Stimulated activated naive CD8-positive, alpha-beta T cell treated with anti-CD3 and anti-CD28 coated beads, Interleukin-15, amount 100 ng/mL, for 72 hours (primary cell): ENCODE results near the gene PPP3R1.
A peak's percentile ranks its signal among the peaks of the same experiment; 100 is the strongest.

ENCODE experiments used
- ATAC-seq: fragments of 150-1000 bp; cut with Tn5 transposase; 2 replicates; pipeline ENCODE4 v1.10.0; 2021; ENCODE audit warnings: mild to moderate bottlenecking, moderate library complexity
- DNase-seq, 2 donors: peaks; one replicate each; pipeline ENCODE4 v3.0.0; 2021 to 2022
- H3K27ac Mint-ChIP-seq, 2 donors: one replicate each; pipeline ENCODE4 v1.8.0; 2022; ENCODE audit warnings: mild to moderate bottlenecking in 2 of 2, mixed read lengths in 2 of 2, moderate library complexity in 2 of 2
- H3K27me3 Mint-ChIP-seq: one replicate; pipeline ENCODE4 v1.8.0; 2022; ENCODE audit warnings: mixed read lengths
- H3K4me1 Mint-ChIP-seq: one replicate; pipeline ENCODE4 v1.8.0; 2022; ENCODE audit warnings: mild to moderate bottlenecking, mixed read lengths
- H3K4me3 Mint-ChIP-seq, 2 donors: one replicate each; pipeline ENCODE4 v1.8.0; 2022; ENCODE audit warnings: mild to moderate bottlenecking in 2 of 2, mixed read lengths in 2 of 2, moderate library complexity in 1 of 2
- H3K9me3 Mint-ChIP-seq, 2 donors: one replicate each; pipeline ENCODE4 v1.8.0; 2022; ENCODE audit warnings: mixed read lengths in 2 of 2

The PPP3R1 gene, protein sequence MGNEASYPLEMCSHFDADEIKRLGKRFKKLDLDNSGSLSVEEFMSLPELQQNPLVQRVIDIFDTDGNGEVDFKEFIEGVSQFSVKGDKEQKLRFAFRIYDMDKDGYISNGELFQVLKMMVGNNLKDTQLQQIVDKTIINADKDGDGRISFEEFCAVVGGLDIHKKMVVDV

DNA sequence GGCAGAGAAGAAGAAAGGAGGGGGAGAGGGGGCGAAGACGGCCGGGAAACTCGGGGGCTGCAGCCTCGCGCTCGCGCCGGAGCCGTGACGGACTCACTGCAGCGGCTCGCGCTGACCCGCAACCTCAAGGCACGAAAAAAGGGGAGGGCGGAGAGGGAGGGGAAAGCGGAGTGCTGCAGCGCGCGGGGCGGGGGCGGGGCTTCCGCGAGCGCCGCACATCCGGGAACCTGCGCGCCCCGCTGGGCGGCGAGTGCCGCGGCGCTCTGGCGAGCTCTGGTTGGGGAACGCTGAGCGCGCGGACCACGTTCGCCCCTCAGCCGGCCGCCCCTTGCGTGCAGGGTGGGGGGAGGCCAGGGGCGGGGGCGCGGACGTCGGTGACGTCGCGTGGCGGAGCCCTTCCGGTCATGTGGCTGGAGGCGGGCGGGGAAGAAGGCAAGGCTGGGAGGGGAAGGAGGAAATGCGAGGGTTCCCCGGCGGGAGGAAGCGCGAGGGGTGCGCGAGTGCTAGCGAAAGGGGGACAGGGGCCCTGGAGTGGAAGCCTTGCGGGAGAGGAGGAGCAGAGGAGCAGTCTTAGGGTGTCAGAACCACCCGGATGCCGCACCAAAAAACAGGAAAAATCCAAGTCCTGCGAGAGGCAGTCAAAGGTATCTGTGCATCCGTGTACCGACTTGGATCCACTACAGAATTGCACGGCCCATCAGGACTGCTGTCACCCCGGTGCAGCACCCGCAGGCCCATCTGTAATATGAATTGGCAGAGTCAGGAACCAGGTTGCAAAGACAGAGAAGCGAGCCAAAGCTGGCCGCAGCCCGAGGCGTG lies at the start of gene PPP3R1:
Gene PPP3R1, minus strand, starts transcription at position 133 of the 819 bp plus-strand sequence. CDS start 405 bp downstream, outside the sequence.
- Mint-ChIP-seq H3K27me3 (no peaks in the 10 kb centered on the region), H3K9me3 (no peaks in the 10 kb centered on the region), H3K4me1 (peaks cover 21% of the 10 kb centered on the region), H3K4me3 (peak within 1 kb of the TSS; percentile 96 to 97), H3K27ac (peak within 1 kb of the TSS; percentile 97 to 99)
- peak; percentile 92 for ATAC-seq
- DNase-seq = peak; percentile 94 to 96

GRCh38 chr2:68295516-68295915 lies 43.2 kb upstream of the PPP3R1 start:
- H3K4me3 Mint-ChIP-seq = no peak overlapping the region
- no peak overlapping the region for H3K27ac Mint-ChIP-seq
- H3K9me3 Mint-ChIP-seq = no peaks in the 10 kb centered on the region
- ATAC-seq (no peak), DNase-seq (no peak)
- no peaks in the 10 kb centered on the region for H3K4me1 Mint-ChIP-seq
- peaks cover 4% of the 10 kb centered on the region for H3K27me3 Mint-ChIP-seq

DNA sequence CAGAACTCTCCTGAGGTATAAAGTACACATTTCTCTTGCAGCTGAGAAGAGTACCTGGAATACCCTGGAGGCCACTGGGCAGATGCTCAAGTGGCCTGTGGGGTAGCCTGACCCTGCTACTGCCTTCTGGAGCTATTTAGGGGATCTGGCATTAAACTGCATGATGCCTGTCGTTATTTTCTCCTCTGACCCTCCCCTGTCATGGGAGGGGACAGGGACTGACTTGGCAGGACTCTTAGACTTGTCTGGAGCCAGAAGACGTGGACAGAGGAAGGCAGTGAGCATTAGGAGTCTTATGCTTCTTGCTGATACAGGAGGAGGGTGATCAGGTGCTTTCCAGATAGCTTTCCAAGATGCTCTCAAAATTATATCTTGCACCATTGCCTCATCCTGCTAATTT lies 42.6 kb upstream of the PPP3R1 start:
- Mint-ChIP-seq H3K9me3 (no peaks in the 10 kb centered on the region), H3K27me3 (peaks cover 8% of the 10 kb centered on the region), H3K4me3 (no peak overlapping the region), H3K4me1 (no peaks in the 10 kb centered on the region), H3K27ac (no peak overlapping the region)
- DNase-seq (no peak), ATAC-seq (no peak)

- H3K4me3 Mint-ChIP-seq = no peak overlapping the region
- no peak overlapping the region for H3K27ac Mint-ChIP-seq
- no peaks in the 10 kb centered on the region for H3K9me3 Mint-ChIP-seq
- no peaks in the 10 kb centered on the region for H3K4me1 Mint-ChIP-seq
- no peak for DNase-seq
- H3K27me3 Mint-ChIP-seq = peaks cover 8% of the 10 kb centered on the region
- no peak for ATAC-seq
These were observed 41.9 kb upstream of the PPP3R1 start for GRCh38 chr2:68294187-68294586.

DNA sequence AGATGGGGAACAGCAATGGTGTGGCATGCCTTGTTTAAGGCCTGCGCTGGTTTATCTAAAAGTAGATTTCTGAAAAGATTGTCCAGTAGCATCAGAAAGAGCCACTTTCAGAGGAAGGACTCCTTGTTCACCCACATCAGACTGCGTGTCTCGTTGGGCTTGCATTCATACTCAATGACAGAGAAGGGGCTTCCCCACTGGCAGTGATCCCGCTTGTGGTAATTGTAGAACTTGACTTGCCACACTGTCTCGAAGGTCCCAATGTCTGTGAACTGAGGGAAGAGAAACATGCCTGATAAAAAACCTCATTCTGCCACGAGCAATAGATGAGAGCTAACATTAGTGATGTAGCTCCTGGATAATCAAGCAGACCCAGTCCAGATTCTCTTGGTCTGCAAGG lies 41.4 kb upstream of the PPP3R1 start:
- Mint-ChIP-seq H3K9me3 (no peaks in the 10 kb centered on the region), H3K4me3 (no peak overlapping the region), H3K4me1 (no peaks in the 10 kb centered on the region), H3K27me3 (peaks cover 10% of the 10 kb centered on the region), H3K27ac (no peak overlapping the region)
- no peak for DNase-seq
- ATAC-seq = no peak

GRCh38 chr2:68293024-68293423 lies 40.7 kb upstream of the PPP3R1 start:
- H3K4me3 Mint-ChIP-seq = no peak overlapping the region
- DNase-seq (no peak), ATAC-seq (no peak)
- H3K27ac Mint-ChIP-seq = no peak overlapping the region
- peaks cover 17% of the 10 kb centered on the region for H3K27me3 Mint-ChIP-seq
- no peaks in the 10 kb centered on the region for H3K4me1 Mint-ChIP-seq
- no peaks in the 10 kb centered on the region for H3K9me3 Mint-ChIP-seq

- Mint-ChIP-seq H3K27me3 (peaks cover 26% of the 10 kb centered on the region), H3K27ac (no peak overlapping the region), H3K9me3 (no peaks in the 10 kb centered on the region), H3K4me1 (no peaks in the 10 kb centered on the region), H3K4me3 (no peak overlapping the region)
- no peak for ATAC-seq
- DNase-seq = peak in 1 of 2 donors; percentile 13
These were observed 39.9 kb upstream of the PPP3R1 start for GRCh38 chr2:68292108-68292710.

- no peak for DNase-seq
- Mint-ChIP-seq H3K4me3 (no peak overlapping the region), H3K27ac (no peak overlapping the region), H3K4me1 (no peaks in the 10 kb centered on the region), H3K27me3 (peaks cover 31% of the 10 kb centered on the region), H3K9me3 (no peaks in the 10 kb centered on the region)
- ATAC-seq = no peak
These were observed 39.0 kb upstream of the PPP3R1 start for GRCh38 chr2:68291314-68291713.

- DNase-seq (no peak), ATAC-seq (no peak)
- no peaks in the 10 kb centered on the region for H3K4me1 Mint-ChIP-seq
- no peak overlapping the region for H3K27ac Mint-ChIP-seq
- H3K27me3 Mint-ChIP-seq = peaks cover 34% of the 10 kb centered on the region
- H3K9me3 Mint-ChIP-seq = no peaks in the 10 kb centered on the region
- no peak overlapping the region for H3K4me3 Mint-ChIP-seq
These were observed 38.6 kb upstream of the PPP3R1 start for GRCh38 chr2:68290901-68291300.

GRCh38 chr2:68287580-68288441 lies 35.5 kb upstream of the PPP3R1 start:
- H3K4me3 Mint-ChIP-seq = no peak overlapping the region
- H3K9me3 Mint-ChIP-seq = no peaks in the 10 kb centered on the region
- H3K4me1 Mint-ChIP-seq = no peaks in the 10 kb centered on the region
- ATAC-seq (no peak), DNase-seq (no peak)
- H3K27me3 Mint-ChIP-seq = peaks cover 53% of the 10 kb centered on the region
- no peak overlapping the region for H3K27ac Mint-ChIP-seq

- H3K27ac Mint-ChIP-seq = no peak overlapping the region
- no peak for ATAC-seq
- H3K9me3 Mint-ChIP-seq = no peaks in the 10 kb centered on the region
- no peaks in the 10 kb centered on the region for H3K4me1 Mint-ChIP-seq
- no peak overlapping the region for H3K4me3 Mint-ChIP-seq
- DNase-seq = no peak
- peaks cover 45% of the 10 kb centered on the region for H3K27me3 Mint-ChIP-seq
These were observed 32.6 kb upstream of the PPP3R1 start for GRCh38 chr2:68284896-68285295.

DNA sequence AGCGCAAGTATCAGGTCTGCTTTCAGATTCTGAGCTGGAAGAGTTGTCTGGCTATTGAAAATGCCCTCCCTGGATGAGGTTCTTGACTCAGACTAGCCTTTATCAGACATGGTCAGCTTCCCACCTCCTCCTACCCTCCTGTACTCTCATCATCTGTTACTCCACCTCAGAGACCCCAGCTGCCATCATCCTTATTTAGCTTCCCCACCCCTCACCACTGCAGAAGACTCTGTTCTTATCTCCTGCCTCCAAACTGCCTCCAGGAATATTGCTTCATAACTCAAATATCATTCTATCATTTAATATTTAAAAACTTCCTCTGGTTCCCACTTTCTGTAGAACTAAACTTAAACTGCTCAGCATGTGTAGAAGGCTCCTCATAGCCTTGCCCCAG lies 31.1 kb upstream of the PPP3R1 start:
- Mint-ChIP-seq H3K27ac (no peak overlapping the region), H3K4me3 (no peak overlapping the region), H3K27me3 (peaks cover 39% of the 10 kb centered on the region), H3K4me1 (no peaks in the 10 kb centered on the region), H3K9me3 (no peaks in the 10 kb centered on the region)
- ATAC-seq = no peak
- no peak for DNase-seq

GRCh38 chr2:68282811-68283418 lies 30.6 kb upstream of the PPP3R1 start:
- Mint-ChIP-seq H3K9me3 (no peaks in the 10 kb centered on the region), H3K4me3 (no peak overlapping the region), H3K4me1 (no peaks in the 10 kb centered on the region), H3K27ac (no peak overlapping the region), H3K27me3 (peaks cover 34% of the 10 kb centered on the region)
- peak; percentile 61 for ATAC-seq
- DNase-seq = peak; percentile 5 to 12

DNA sequence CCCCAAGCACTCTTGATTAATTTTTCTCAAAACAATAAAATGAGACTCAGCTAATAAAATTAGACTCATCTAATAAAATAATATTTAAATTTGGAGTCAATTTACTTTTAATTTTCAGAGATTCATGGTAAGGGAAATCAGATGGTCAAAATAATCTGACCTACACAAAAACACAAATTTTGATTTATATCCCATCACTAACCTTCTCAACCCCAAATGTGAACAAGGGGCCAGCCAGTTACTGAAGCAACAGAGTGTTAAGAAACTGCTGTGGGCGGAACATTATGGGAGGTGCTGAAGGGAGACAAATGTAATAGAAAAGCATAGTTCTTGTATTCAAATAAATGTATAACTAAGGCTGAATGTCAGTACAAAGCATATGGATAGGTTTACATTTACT lies 28.5 kb upstream of the PPP3R1 start:
- Mint-ChIP-seq H3K27ac (no peak overlapping the region), H3K9me3 (no peaks in the 10 kb centered on the region), H3K4me3 (no peak overlapping the region), H3K27me3 (peaks cover 18% of the 10 kb centered on the region), H3K4me1 (no peaks in the 10 kb centered on the region)
- no peak for DNase-seq
- ATAC-seq = no peak

GRCh38 chr2:68280348-68280747 lies 28.0 kb upstream of the PPP3R1 start:
- Mint-ChIP-seq H3K9me3 (no peaks in the 10 kb centered on the region), H3K27ac (no peak overlapping the region), H3K27me3 (peaks cover 14% of the 10 kb centered on the region), H3K4me3 (no peak overlapping the region), H3K4me1 (no peaks in the 10 kb centered on the region)
- DNase-seq = no peak
- ATAC-seq = no peak
